Mesendoderm (in vitro differentiated cells): ENCODE measurements around the gene SMURF1. TPM values are rescaled to one million over a fixed set of nuclear protein-coding genes. Genes with fewer than 3 reads are reported as not detected.

Experiments used
- DNase-seq: peaks from one replicate; pipeline ENCODE4 v3.0.0; 2013
- H2AK5ac ChIP-seq: 2 replicates; pipeline ENCODE4 v1.6.1; 2013; ENCODE audit warnings: low read length, inconsistent platforms
- H2BK120ac ChIP-seq: 2 replicates; pipeline ENCODE4 v1.6.1; 2013; ENCODE audit warnings: low read depth, mild to moderate bottlenecking, low read length, moderate library complexity, mixed read lengths
- H2BK15ac ChIP-seq: replicated peaks from 2 replicates; pipeline ENCODE4 v1.6.1; 2013; ENCODE audit warnings: low read depth, mild to moderate bottlenecking, moderate library complexity
- H2BK5ac ChIP-seq: 2 replicates; pipeline ENCODE4 v1.6.1; 2013; ENCODE audit warnings: low read length, inconsistent platforms
- H3K18ac ChIP-seq: 2 replicates; pipeline ENCODE4 v1.6.1; 2013; ENCODE audit warnings: mild to moderate bottlenecking, low read length, mixed read lengths
- H3K23ac ChIP-seq: one replicate; pipeline ENCODE4 v1.6.1; 2013; ENCODE audit warnings: low read length
- H3K27ac ChIP-seq: 2 replicates; pipeline ENCODE4 v1.5.1; 2013; ENCODE audit warnings: low read depth, mild to moderate bottlenecking, inconsistent platforms, low read length, moderate library complexity
- H3K27me3 ChIP-seq: 2 replicates; pipeline ENCODE4 v1.6.1; 2013; ENCODE audit warnings: low read length, control low read depth, mild to moderate bottlenecking, inconsistent platforms; ENCODE audit not compliant: insufficient read depth, poor library complexity
- H3K36me3 ChIP-seq: 2 replicates; pipeline ENCODE4 v1.6.1; 2013; ENCODE audit warnings: low read length, inconsistent platforms; ENCODE audit not compliant: control insufficient read depth, insufficient read depth
- H3K4ac ChIP-seq: one replicate; pipeline ENCODE4 v1.6.1; 2013; ENCODE audit warnings: low read depth, mild to moderate bottlenecking, low read length, moderate library complexity
- H3K4me1 ChIP-seq: 2 replicates; pipeline ENCODE4 v1.6.1; 2013; ENCODE audit warnings: low read depth, low read length, inconsistent platforms; ENCODE audit not compliant: control insufficient read depth
- H3K4me2 ChIP-seq: 2 replicates; pipeline ENCODE4 v1.6.1; 2013; ENCODE audit warnings: low read length
- H3K4me3 ChIP-seq: 2 replicates; pipeline ENCODE4 v1.5.1; 2013; ENCODE audit warnings: mild to moderate bottlenecking, low read length
- H3K56ac ChIP-seq: one replicate; pipeline ENCODE4 v1.6.1; 2013; ENCODE audit warnings: low read length
- H3K79me1 ChIP-seq: 2 replicates; pipeline ENCODE4 v1.6.1; 2013; ENCODE audit warnings: low read length, inconsistent platforms
- H3K79me2 ChIP-seq: 2 replicates; pipeline ENCODE4 v1.6.1; 2013; ENCODE audit warnings: mild to moderate bottlenecking, low read length; ENCODE audit not compliant: control insufficient read depth, insufficient read depth
- H3K9ac ChIP-seq: 2 replicates; pipeline ENCODE4 v1.6.1; 2013; ENCODE audit warnings: low read length, inconsistent platforms
- H4K5ac ChIP-seq: one replicate; pipeline ENCODE4 v1.6.1; 2013; ENCODE audit warnings: low read length
- H4K8ac ChIP-seq: one replicate; pipeline ENCODE4 v1.6.1; 2013; ENCODE audit warnings: low read depth, mild to moderate bottlenecking, control low read depth, low read length, moderate library complexity
- WGBS: extraction: QIAGEN DNeasy Blood & Tissue Kit; methylation state at CpG from one replicate; pipeline ENCODE4 v1.1.7; 2013; ENCODE audit warnings: low lambda C conversion rate, missing lambda C conversion rate; ENCODE audit not compliant: insufficient coverage; ENCODE audit errors: extremely low coverage; 5-methylcytosine and 5-hydroxymethylcytosine counted together
- polyA plus RNA-seq, 2 experiments: library from polyadenylated mRNA; stranded (reverse); fragments of 200-250 nt; gene quantifications; one replicate each; pipeline ENCODE4 v1.2.3, GENCODE V29; 2013

SMURF1 gene
- polyA plus RNA-seq (2013, experiment 1 of 2) = 17.7 TPM
- polyA plus RNA-seq (2013, experiment 2 of 2) = 16.5 TPM

GRCh38 chr7:99143853-99144672 is at the start of gene SMURF1:
TSS of gene SMURF1 (minus strand) at chr7:99144108. CDS start at chr7:99143780, 328 bp downstream.
- no peak within 1 kb of the TSS for H2AK5ac ChIP-seq
- no peak within 1 kb of the TSS for H2BK15ac ChIP-seq
- H4K8ac ChIP-seq = no peak within 1 kb of the TSS
- H3K4me3 ChIP-seq = peak within 1 kb of the TSS; percentile 69
- H3K18ac ChIP-seq = peak within 1 kb of the TSS; percentile 100
- H3K56ac ChIP-seq = peak within 1 kb of the TSS; percentile 98
- H3K4ac ChIP-seq = peak within 1 kb of the TSS; percentile 99
- H3K4me1 ChIP-seq = peaks cover 2% of the 10 kb centered on the region
- WGBS = no CpG with 5 or more reads among the region's 94 CpGs
- peak within 1 kb of the TSS; percentile 23 for H2BK120ac ChIP-seq
- H3K9ac ChIP-seq = peak within 1 kb of the TSS; percentile 96
- H3K4me2 ChIP-seq = peak within 1 kb of the TSS; percentile 94
- peak; percentile 60 for DNase-seq
- no peaks in the 10 kb centered on the region for H3K27me3 ChIP-seq
- no peaks in the 10 kb centered on the region for H3K36me3 ChIP-seq
- H3K79me2 ChIP-seq = peaks cover 21% of the 10 kb centered on the region
- H3K23ac ChIP-seq = peak within 1 kb of the TSS; percentile 89
- no peak within 1 kb of the TSS for H2BK5ac ChIP-seq
- H3K79me1 ChIP-seq = peaks cover 2% of the 10 kb centered on the region
- peak within 1 kb of the TSS; percentile 95 for H3K27ac ChIP-seq
- no peak within 1 kb of the TSS for H4K5ac ChIP-seq

- Histone ChIP-seq H2BK15ac (no peak overlapping the region), H3K27ac (no peak overlapping the region), H2BK120ac (no peak overlapping the region), H3K4ac (no peak overlapping the region), H3K4me1 (no peaks in the 10 kb centered on the region), H4K5ac (no peak overlapping the region), H3K56ac (no peak overlapping the region), H3K4me3 (no peak overlapping the region), H3K9ac (no peak overlapping the region), H3K36me3 (no peaks in the 10 kb centered on the region), H3K79me2 (no peaks in the 10 kb centered on the region), H3K79me1 (no peaks in the 10 kb centered on the region), H3K18ac (no peak overlapping the region), H2BK5ac (no peak overlapping the region), H4K8ac (no peak overlapping the region), H3K23ac (no peak overlapping the region), H3K27me3 (no peaks in the 10 kb centered on the region), H3K4me2 (no peak overlapping the region), H2AK5ac (no peak overlapping the region)
- DNase-seq = no peak
- no CpG with 5 or more reads among the region's 5 CpGs for WGBS
Observed at GRCh38 chr7:99191869-99192596, 48.1 kb upstream of the SMURF1 start.

GRCh38 chr7:99190359-99191009 is 46.6 kb upstream of the SMURF1 start:
- Histone ChIP-seq H2AK5ac (no peak overlapping the region), H4K8ac (no peak overlapping the region), H3K4me1 (no peaks in the 10 kb centered on the region), H3K18ac (no peak overlapping the region), H3K36me3 (no peaks in the 10 kb centered on the region), H3K4ac (no peak overlapping the region), H3K4me2 (no peak overlapping the region), H2BK5ac (no peak overlapping the region), H2BK120ac (no peak overlapping the region), H3K79me2 (no peaks in the 10 kb centered on the region), H3K79me1 (no peaks in the 10 kb centered on the region), H3K27me3 (no peaks in the 10 kb centered on the region), H4K5ac (no peak overlapping the region), H2BK15ac (no peak overlapping the region), H3K27ac (no peak overlapping the region), H3K9ac (no peak overlapping the region), H3K56ac (no peak overlapping the region), H3K4me3 (no peak overlapping the region), H3K23ac (no peak overlapping the region)
- whole genome bisulfite sequencing = no CpG with 5 or more reads among the region's 7 CpGs
- DNase-seq = no peak

- no peak overlapping the region for H3K56ac ChIP-seq
- H2AK5ac ChIP-seq = no peak overlapping the region
- H3K4me1 ChIP-seq = no peaks in the 10 kb centered on the region
- H3K23ac ChIP-seq = no peak overlapping the region
- H4K8ac ChIP-seq = no peak overlapping the region
- no peaks in the 10 kb centered on the region for H3K79me2 ChIP-seq
- no peaks in the 10 kb centered on the region for H3K27me3 ChIP-seq
- no peak overlapping the region for H3K4me3 ChIP-seq
- H3K36me3 ChIP-seq = no peaks in the 10 kb centered on the region
- H2BK5ac ChIP-seq = no peak overlapping the region
- no peak overlapping the region for H4K5ac ChIP-seq
- no peak overlapping the region for H2BK120ac ChIP-seq
- no peak overlapping the region for H3K27ac ChIP-seq
- no peaks in the 10 kb centered on the region for H3K79me1 ChIP-seq
- WGBS = no CpG with 5 or more reads among the region's 1 CpG
- H3K4me2 ChIP-seq = no peak overlapping the region
- no peak overlapping the region for H3K9ac ChIP-seq
- no peak for DNase-seq
- no peak overlapping the region for H3K18ac ChIP-seq
- H3K4ac ChIP-seq = no peak overlapping the region
- H2BK15ac ChIP-seq = no peak overlapping the region
Observed at GRCh38 chr7:99189222-99189621, 45.3 kb upstream of the SMURF1 start.

GRCh38 chr7:99188221-99188620 is 44.3 kb upstream of the SMURF1 start:
- no peak overlapping the region for H3K9ac ChIP-seq
- no peak overlapping the region for H3K4me3 ChIP-seq
- no peak overlapping the region for H3K56ac ChIP-seq
- H2BK5ac ChIP-seq = no peak overlapping the region
- H3K4me1 ChIP-seq = no peaks in the 10 kb centered on the region
- H3K23ac ChIP-seq = no peak overlapping the region
- no peaks in the 10 kb centered on the region for H3K27me3 ChIP-seq
- H2BK120ac ChIP-seq = no peak overlapping the region
- H3K18ac ChIP-seq = no peak overlapping the region
- H3K79me2 ChIP-seq = no peaks in the 10 kb centered on the region
- H4K5ac ChIP-seq = no peak overlapping the region
- no peaks in the 10 kb centered on the region for H3K79me1 ChIP-seq
- H3K27ac ChIP-seq = no peak overlapping the region
- H3K36me3 ChIP-seq = no peaks in the 10 kb centered on the region
- no peak overlapping the region for H4K8ac ChIP-seq
- H3K4ac ChIP-seq = no peak overlapping the region
- no peak overlapping the region for H2AK5ac ChIP-seq
- no peak overlapping the region for H2BK15ac ChIP-seq
- no peak for DNase-seq
- WGBS = no CpG with 5 or more reads among the region's 15 CpGs
- H3K4me2 ChIP-seq = no peak overlapping the region
